Midbrain (tissue), 1 donor: ENCODE measurements around the gene CBLB.

ENCODE experiments used
- DNase-seq: peaks from one replicate; lab custom pipeline; 2025; lab: John Stamatoyannopoulos, UW

The CBLB gene

DNA sequence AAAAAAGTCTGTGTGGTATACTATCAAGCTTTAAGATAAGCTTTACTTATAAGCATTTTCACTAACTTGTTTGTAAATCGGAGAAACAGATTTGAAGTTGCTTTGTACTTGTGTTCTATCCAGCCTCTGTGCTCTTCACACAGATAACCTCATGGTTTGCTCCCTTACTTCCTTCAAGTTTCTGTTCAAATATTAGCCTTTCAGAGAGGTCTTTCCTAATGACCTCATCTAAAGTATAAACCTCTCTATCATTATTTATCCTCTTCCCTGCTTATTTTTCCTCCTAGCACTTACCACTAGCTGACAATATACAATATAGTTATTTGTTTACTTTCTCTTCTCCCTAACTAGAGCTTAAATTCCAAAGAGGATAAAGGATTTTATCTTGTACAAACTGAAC, 180.0 kb downstream of the CBLB start:
- DNase-seq = no peak

GRCh38 chr3:105686278-105686897, 182.4 kb downstream of the CBLB start:
- DNase-seq = no peak

GRCh38 chr3:105679951-105680350, 188.9 kb downstream of the CBLB start:
- DNase-seq = no peak

DNA sequence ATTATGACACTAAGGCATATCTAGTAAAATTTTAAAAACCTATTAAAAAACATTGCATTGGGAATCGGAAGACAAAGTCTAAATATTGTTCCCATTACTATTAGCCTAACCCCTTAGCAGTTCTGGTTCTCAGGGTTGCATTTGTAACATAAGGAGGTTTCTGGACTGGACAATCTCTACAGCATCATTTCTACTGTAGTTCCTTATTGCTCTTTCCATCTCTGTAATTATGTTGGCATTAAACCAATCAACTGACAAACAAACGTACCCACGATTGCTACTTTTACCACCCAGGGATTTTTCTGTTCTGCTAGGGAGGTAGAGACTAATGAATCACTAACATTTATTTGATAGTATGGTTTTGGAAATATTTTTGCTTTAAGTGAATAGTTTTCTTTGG, 190.8 kb downstream of the CBLB start:
- no peak for DNase-seq

- DNase-seq = no peak
Measured at GRCh38 chr3:105676621-105677300, 192.1 kb downstream of the CBLB start.

GRCh38 chr3:105674437-105675065, 194.3 kb downstream of the CBLB start:
- DNase-seq = no peak

- DNase-seq = no peak
Measured at GRCh38 chr3:105672996-105673395, 195.8 kb downstream of the CBLB start.

GRCh38 chr3:105662306-105662705, 206.5 kb downstream of the CBLB start:
- DNase-seq = no peak

DNA sequence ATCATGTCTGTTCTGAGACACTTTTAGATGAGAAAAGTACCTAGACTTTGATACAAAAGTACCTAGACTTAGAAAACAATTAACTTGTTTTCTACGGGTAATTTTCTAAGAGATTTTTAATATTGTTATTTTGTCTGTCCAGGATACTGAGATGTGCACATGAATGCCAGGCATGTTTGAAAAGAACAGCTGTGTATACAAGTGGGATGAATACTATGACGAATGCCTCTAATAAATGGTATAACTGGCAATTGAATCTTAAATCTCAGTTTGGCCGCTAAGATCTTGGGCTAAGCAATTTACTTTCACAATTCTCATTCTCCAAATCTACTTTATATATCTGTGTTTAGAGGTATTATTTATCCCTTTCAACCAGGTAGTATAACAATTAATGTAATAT, 207.4 kb downstream of the CBLB start:
- DNase-seq = no peak

DNA sequence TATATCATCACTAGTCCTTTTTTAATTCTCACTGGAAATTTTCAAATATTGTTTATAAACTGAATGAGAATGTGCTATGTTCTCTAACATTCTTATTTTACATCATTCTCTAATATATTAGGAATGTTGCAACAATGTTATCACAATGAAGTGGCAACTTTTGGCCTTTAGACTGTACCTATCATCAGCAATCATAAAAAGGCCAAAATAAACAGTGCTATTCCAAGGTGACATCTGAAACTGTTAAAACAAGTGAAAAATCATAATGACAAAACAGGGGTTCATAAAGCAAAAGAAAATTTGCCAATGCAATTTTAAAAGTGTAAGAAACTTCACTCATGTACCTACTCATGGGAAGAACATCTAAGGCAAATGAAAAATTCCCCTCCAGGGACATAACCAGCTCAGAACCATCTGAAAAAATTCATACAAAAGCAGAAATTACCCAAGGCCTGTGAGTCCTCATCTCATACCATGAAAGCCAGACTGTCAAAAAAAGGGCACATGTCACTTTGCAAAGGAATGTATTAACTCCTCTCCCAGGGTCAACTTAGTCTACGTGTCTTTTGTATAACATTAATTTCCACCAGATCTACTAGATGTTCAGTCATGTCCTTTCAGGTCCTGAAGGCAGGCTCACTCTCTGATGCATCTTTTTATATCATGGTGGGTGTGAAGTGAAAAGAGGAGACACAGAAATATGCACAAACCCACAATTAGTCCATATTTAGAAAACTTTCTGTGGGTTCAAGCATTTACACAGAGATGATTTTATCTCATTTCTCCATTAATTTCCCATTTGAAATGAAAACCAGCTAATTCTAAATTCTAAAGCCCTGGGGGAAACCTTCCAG, 211.9 kb downstream of the CBLB start:
- DNase-seq = no peak

- DNase-seq = no peak
Measured at GRCh38 chr3:105653868-105654267, 214.9 kb downstream of the CBLB start.

GRCh38 chr3:105653166-105653565, 215.6 kb downstream of the CBLB start:
- no peak for DNase-seq

DNA sequence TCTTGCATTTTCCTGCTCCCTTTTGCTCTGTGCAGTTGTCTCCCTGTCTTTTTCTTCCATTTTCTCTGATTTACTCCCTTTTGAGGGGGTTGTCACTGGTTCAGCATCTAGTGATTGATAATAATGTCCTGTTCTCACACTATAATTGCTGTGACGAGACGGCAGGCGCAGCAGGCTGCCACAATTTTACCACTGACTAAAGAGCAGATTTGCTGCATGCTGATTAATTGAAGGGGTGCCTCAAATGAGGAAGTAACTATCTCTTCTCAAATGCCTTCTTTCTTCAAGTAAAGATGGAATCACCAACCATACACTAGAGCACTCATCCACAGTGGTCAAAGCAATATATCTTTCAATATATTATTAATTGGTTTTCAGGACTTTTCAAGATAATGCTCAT, 219.3 kb downstream of the CBLB start:
- DNase-seq = no peak

DNA sequence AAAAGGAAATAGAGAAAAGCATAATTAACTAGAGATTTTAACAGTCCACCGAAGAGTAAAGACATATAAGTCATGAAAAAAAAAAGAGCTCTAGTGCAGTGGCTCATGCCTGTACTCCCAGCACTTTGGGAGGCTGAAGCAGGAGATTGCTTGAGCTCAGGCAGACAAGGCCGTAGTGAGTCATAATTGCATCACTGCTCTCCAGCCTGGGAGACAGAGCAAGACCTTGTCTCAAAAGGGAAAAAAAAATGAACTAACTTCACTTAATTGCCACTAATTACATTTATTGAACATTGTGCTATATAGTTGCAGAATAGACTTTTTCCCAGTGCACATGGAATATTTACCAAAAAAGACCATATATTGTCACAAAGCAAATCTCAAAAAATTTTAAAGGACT, 221.8 kb downstream of the CBLB start:
- DNase-seq = no peak

DNA sequence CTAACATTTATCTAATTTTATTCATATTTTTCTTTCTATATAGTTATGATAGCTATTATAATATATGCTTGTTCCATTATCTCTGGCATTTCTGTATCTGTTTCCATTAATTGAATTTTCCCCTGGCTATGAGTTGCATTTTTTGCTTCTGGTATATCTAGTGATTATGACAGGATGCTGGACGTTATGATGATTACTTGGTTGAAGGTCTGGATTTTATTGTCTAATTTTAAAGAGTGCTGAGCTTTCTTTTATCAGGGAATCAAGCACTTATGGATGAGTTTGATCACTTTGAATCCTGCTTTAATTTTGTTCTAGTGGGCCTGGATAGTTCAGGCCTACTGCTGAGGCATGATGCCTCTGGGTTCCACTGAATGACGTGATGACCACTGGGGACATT, 229.7 kb downstream of the CBLB start:
- no peak for DNase-seq

GRCh38 chr3:105634708-105635107, 234.1 kb downstream of the CBLB start:
- no peak for DNase-seq

GRCh38 chr3:105629718-105630117, 239.1 kb downstream of the CBLB start:
- no peak for DNase-seq

DNA sequence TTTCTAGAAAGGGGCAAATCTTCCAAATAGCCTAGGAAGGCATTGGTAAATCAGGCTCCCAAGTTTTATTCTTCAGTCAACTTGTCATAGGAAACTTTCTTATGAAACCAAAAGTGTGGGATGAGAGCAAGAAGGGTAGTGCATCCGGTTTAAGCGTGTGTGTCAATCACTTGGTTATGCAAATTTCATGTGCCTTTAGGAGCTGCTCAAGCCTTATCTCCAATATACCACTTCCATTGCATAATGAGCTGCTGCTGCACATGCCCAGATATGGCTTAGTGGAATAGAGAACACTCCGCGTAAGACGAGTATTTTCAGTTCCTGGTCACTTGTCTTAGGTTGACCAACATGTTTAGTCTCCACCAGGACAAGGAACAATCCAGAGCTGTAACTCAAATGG, 242.1 kb downstream of the CBLB start:
- no peak for DNase-seq

DNA sequence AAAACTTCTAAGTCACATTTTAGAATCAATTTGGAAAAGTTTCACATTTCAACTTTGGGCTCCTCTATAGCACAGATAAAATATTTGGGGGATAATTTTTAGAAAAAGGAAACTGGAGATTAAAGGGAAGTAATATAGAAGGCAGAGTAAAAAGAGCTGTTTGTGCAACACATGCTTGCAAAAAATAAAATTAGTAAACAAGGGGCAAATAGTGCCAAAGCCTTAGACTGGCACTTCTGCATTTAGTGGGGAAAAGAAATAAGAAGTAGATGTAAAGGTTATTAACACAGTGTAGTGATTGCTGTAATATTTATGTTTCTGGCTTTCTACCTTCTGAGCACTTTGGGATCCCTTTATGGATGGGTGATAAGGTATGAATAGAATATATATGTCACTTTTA, 246.6 kb downstream of the CBLB start:
- no peak for DNase-seq

GRCh38 chr3:105620236-105620635, 248.6 kb downstream of the CBLB start:
- no peak for DNase-seq

DNA sequence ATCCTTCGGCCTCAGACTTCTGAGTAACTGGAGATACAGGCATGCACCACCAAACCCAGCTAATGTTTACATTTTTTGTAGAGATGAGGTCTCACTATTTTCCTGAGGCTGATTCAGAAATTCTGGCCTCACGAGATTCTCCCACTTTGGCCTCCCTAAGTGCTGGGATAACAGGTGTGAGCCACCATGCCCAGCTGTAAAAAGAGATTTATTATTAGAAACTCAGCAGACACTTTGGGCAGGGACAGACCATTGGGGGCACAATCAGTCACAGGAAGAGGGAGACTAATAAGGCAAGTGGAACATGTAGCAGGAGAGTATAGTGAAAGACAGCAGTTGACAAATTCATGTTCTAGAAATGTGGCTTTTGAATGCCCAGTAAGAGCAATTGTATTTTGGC, 249.2 kb downstream of the CBLB start:
- no peak for DNase-seq

GRCh38 chr3:105618556-105618955, 250.3 kb downstream of the CBLB start:
- no peak for DNase-seq
